ENCODE measurements around the gene PKNOX2.

The PKNOX2 gene

GRCh38 chr11:125279676-125280418 is 115.3 kb downstream of the PKNOX2 start:
- in situ Hi-C loops (cut with MboI; ENCODE audit: low sequenced_read_pairs): no loop called here
- H3K27me3 ChIP-seq (ENCODE audit: low read depth): no peaks in the 10 kb centered on the region
- no peaks in the 10 kb centered on the region for H3K4me1 ChIP-seq
- no peaks in the 10 kb centered on the region for H3K9me3 ChIP-seq
- no peaks in the 10 kb centered on the region for H3K36me3 ChIP-seq (replicated peaks)
- no peak overlapping the region for H3K4me3 ChIP-seq
- DNase-seq (ENCODE audit: low spot score in 2 of 2): no peak

- no peak overlapping the region for H3K4me3 ChIP-seq
- H3K27me3 ChIP-seq (ENCODE audit: low read depth): no peaks in the 10 kb centered on the region
- no peaks in the 10 kb centered on the region for H3K36me3 ChIP-seq (replicated peaks)
- no peaks in the 10 kb centered on the region for H3K4me1 ChIP-seq
- no peaks in the 10 kb centered on the region for H3K9me3 ChIP-seq
- in situ Hi-C loops (cut with MboI; ENCODE audit: low sequenced_read_pairs): no loop called here
- no peak for DNase-seq (ENCODE audit: low spot score in 2 of 2)
Measured at GRCh38 chr11:125280646-125281045, 116.1 kb downstream of the PKNOX2 start.

- no peaks in the 10 kb centered on the region for H3K9me3 ChIP-seq
- no peaks in the 10 kb centered on the region for H3K4me1 ChIP-seq
- in situ Hi-C loops (cut with MboI; ENCODE audit: low sequenced_read_pairs): no loop called here
- DNase-seq (ENCODE audit: low spot score in 2 of 2): no peak
- H3K4me3 ChIP-seq: no peak overlapping the region
- no peaks in the 10 kb centered on the region for H3K36me3 ChIP-seq (replicated peaks)
- no peaks in the 10 kb centered on the region for H3K27me3 ChIP-seq (ENCODE audit: low read depth)
Measured at GRCh38 chr11:125281831-125282595, 117.5 kb downstream of the PKNOX2 start.

GRCh38 chr11:125282596-125282914 is 118.0 kb downstream of the PKNOX2 start:
- Histone ChIP-seq H3K4me3 (no peak overlapping the region), H3K27me3 (ENCODE audit: low read depth) (no peaks in the 10 kb centered on the region), H3K36me3 (replicated peaks) (no peaks in the 10 kb centered on the region), H3K9me3 (no peaks in the 10 kb centered on the region), H3K4me1 (no peaks in the 10 kb centered on the region)
- in situ Hi-C loops (cut with MboI; ENCODE audit: low sequenced_read_pairs): no loop called here
- no peak for DNase-seq (ENCODE audit: low spot score in 2 of 2)

GRCh38 chr11:125284245-125284850 is 119.8 kb downstream of the PKNOX2 start:
- no peaks in the 10 kb centered on the region for H3K36me3 ChIP-seq (replicated peaks)
- H3K27me3 ChIP-seq (ENCODE audit: low read depth): no peaks in the 10 kb centered on the region
- no peak for DNase-seq (ENCODE audit: low spot score in 2 of 2)
- in situ Hi-C loops (cut with MboI; ENCODE audit: low sequenced_read_pairs): no loop called here
- H3K4me3 ChIP-seq: no peak overlapping the region
- no peaks in the 10 kb centered on the region for H3K4me1 ChIP-seq
- no peaks in the 10 kb centered on the region for H3K9me3 ChIP-seq

GRCh38 chr11:125285844-125286243 is 121.3 kb downstream of the PKNOX2 start:
- no peaks in the 10 kb centered on the region for H3K9me3 ChIP-seq
- no peak for DNase-seq (ENCODE audit: low spot score in 2 of 2)
- H3K27me3 ChIP-seq (ENCODE audit: low read depth): no peaks in the 10 kb centered on the region
- H3K36me3 ChIP-seq (replicated peaks): no peaks in the 10 kb centered on the region
- in situ Hi-C loops (cut with MboI; ENCODE audit: low sequenced_read_pairs): no loop called here
- no peak overlapping the region for H3K4me3 ChIP-seq
- no peaks in the 10 kb centered on the region for H3K4me1 ChIP-seq

- Histone ChIP-seq H3K4me1 (no peaks in the 10 kb centered on the region), H3K9me3 (no peaks in the 10 kb centered on the region), H3K27me3 (ENCODE audit: low read depth) (no peaks in the 10 kb centered on the region), H3K4me3 (no peak overlapping the region), H3K36me3 (replicated peaks) (no peaks in the 10 kb centered on the region)
- in situ Hi-C loops (cut with MboI; ENCODE audit: low sequenced_read_pairs): no loop called here
- DNase-seq (ENCODE audit: low spot score in 2 of 2): no peak
Measured at GRCh38 chr11:125286486-125286885, 121.9 kb downstream of the PKNOX2 start.

GRCh38 chr11:125287491-125288210 is 123.1 kb downstream of the PKNOX2 start:
- Histone ChIP-seq H3K27me3 (ENCODE audit: low read depth) (no peaks in the 10 kb centered on the region), H3K36me3 (replicated peaks) (no peaks in the 10 kb centered on the region), H3K4me1 (no peaks in the 10 kb centered on the region), H3K4me3 (no peak overlapping the region), H3K9me3 (no peaks in the 10 kb centered on the region)
- in situ Hi-C loops (cut with MboI; ENCODE audit: low sequenced_read_pairs): no loop called here
- no peak for DNase-seq (ENCODE audit: low spot score in 2 of 2)

- Histone ChIP-seq H3K36me3 (replicated peaks) (no peaks in the 10 kb centered on the region), H3K4me3 (no peak overlapping the region), H3K9me3 (no peaks in the 10 kb centered on the region; the same call in 1 of the 2 replicates), H3K27me3 (ENCODE audit: low read depth) (peaks cover 7% of the 10 kb centered on the region; the same call in 1 of the 2 replicates), H3K4me1 (no peaks in the 10 kb centered on the region)
- no peak for DNase-seq (ENCODE audit: low spot score in 2 of 2)
- in situ Hi-C loops (cut with MboI; ENCODE audit: low sequenced_read_pairs): no loop called here
Measured at GRCh38 chr11:125289419-125290098, 125.0 kb downstream of the PKNOX2 start.

- DNase-seq (ENCODE audit: low spot score in 2 of 2): no peak
- H3K27me3 ChIP-seq (ENCODE audit: low read depth): peaks cover 7% of the 10 kb centered on the region; the same call in 1 of the 2 replicates
- no peak overlapping the region for H3K4me3 ChIP-seq
- H3K4me1 ChIP-seq: no peaks in the 10 kb centered on the region
- in situ Hi-C loops (cut with MboI; ENCODE audit: low sequenced_read_pairs): no loop called here
- no peaks in the 10 kb centered on the region; the same call in 1 of the 2 replicates for H3K9me3 ChIP-seq
- no peaks in the 10 kb centered on the region for H3K36me3 ChIP-seq (replicated peaks)
Measured at GRCh38 chr11:125290263-125290662, 125.7 kb downstream of the PKNOX2 start.

- in situ Hi-C loops (cut with MboI; ENCODE audit: low sequenced_read_pairs): no loop called here
- no peak overlapping the region for H3K4me3 ChIP-seq
- H3K36me3 ChIP-seq (replicated peaks): no peaks in the 10 kb centered on the region
- peaks cover 7% of the 10 kb centered on the region; the same call in 1 of the 2 replicates for H3K27me3 ChIP-seq (ENCODE audit: low read depth)
- no peaks in the 10 kb centered on the region; the same call in 1 of the 2 replicates for H3K9me3 ChIP-seq
- no peaks in the 10 kb centered on the region for H3K4me1 ChIP-seq
- no peak for DNase-seq (ENCODE audit: low spot score in 2 of 2)
Measured at GRCh38 chr11:125292100-125292499, 127.5 kb downstream of the PKNOX2 start.

GRCh38 chr11:125293596-125293995 is 129.0 kb downstream of the PKNOX2 start:
- no peak overlapping the region for H3K4me3 ChIP-seq
- H3K4me1 ChIP-seq: no peaks in the 10 kb centered on the region
- H3K27me3 ChIP-seq (ENCODE audit: low read depth): peaks cover 7% of the 10 kb centered on the region; the same call in 1 of the 2 replicates
- in situ Hi-C loops (cut with MboI; ENCODE audit: low sequenced_read_pairs): no loop called here
- no peak for DNase-seq (ENCODE audit: low spot score in 2 of 2)
- no peaks in the 10 kb centered on the region; the same call in 1 of the 2 replicates for H3K9me3 ChIP-seq
- no peaks in the 10 kb centered on the region for H3K36me3 ChIP-seq (replicated peaks)

GRCh38 chr11:125295931-125296330 is 131.4 kb downstream of the PKNOX2 start:
- H3K4me3 ChIP-seq: no peak overlapping the region
- H3K27me3 ChIP-seq (ENCODE audit: low read depth): peaks cover 7% of the 10 kb centered on the region; the same call in 1 of the 2 replicates
- H3K4me1 ChIP-seq: no peaks in the 10 kb centered on the region
- no peak for DNase-seq (ENCODE audit: low spot score in 2 of 2)
- no peaks in the 10 kb centered on the region; the same call in 1 of the 2 replicates for H3K9me3 ChIP-seq
- in situ Hi-C loops (cut with MboI; ENCODE audit: low sequenced_read_pairs): no loop called here
- no peaks in the 10 kb centered on the region for H3K36me3 ChIP-seq (replicated peaks)

Data from HAP-1 (cell line).